ENCODE measurements around the gene MCC.

The MCC gene

GRCh38 chr5:113508756-113509155 is 20.5 kb upstream of the MCC start:
- no peak for DNase-seq (ENCODE audit: low read depth in 1 of 2, low spot score in 1 of 2)
- TF ChIP-seq REST (IDR thresholded peaks at IDR 0.05; ENCODE audit: insufficient replicate concordance, low read depth) (no peak), GABPA (IDR thresholded peaks at IDR 0.05; ENCODE audit: low read depth) (no peak), POLR2AphosphoS5 (IDR thresholded peaks at IDR 0.05; ENCODE audit: low read depth) (no peak), SPI1 (IDR thresholded peaks at IDR 0.05; ENCODE audit: borderline replicate concordance, low read depth) (no peak), CTCF (IDR thresholded peaks at IDR 0.05; ENCODE audit: insufficient read depth, low read length) (no peak)

DNA sequence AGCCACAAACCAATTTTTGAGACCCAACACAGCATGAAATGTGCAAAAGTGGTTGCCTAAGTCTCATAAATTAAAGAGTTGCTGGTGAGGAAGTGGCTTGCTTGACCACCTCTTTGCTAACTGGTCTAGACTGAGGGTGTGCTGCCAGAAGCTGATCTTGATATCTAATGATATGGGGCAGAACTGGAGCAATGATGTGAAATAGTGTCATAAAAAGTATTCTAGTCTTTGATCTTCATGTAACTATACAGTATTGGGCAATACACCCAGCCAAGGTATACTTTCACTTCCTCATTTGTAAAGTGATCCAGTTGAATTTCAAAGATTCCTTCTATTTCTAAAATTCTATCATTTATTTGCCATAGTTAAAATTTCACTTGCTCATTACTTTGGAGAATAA is 19.3 kb upstream of the MCC start:
- no peak for DNase-seq (ENCODE audit: low read depth in 1 of 2, low spot score in 1 of 2)
- no peaks in the 10 kb centered on the region for H3K27me3 ChIP-seq (ENCODE audit: insufficient read depth, poor library complexity, severe bottlenecking)
- no peak overlapping the region for H3K4me3 ChIP-seq (replicated peaks; ENCODE audit: insufficient read depth, low read length)
- no peak overlapping the region for H3K27ac ChIP-seq (replicated peaks)
- TF ChIP-seq REST (IDR thresholded peaks at IDR 0.05; ENCODE audit: insufficient replicate concordance, low read depth) (no peak), CTCF (IDR thresholded peaks at IDR 0.05; ENCODE audit: insufficient read depth, low read length) (no peak), SPI1 (IDR thresholded peaks at IDR 0.05; ENCODE audit: borderline replicate concordance, low read depth) (peak; percentile 53), GABPA (IDR thresholded peaks at IDR 0.05; ENCODE audit: low read depth) (no peak), POLR2AphosphoS5 (IDR thresholded peaks at IDR 0.05; ENCODE audit: low read depth) (no peak)

More at GRCh38 chr5:113508756-113509155, 20.5 kb upstream of the MCC start:
- no peak overlapping the region for H3K4me3 ChIP-seq (replicated peaks; ENCODE audit: insufficient read depth, low read length)
- H3K27ac ChIP-seq (replicated peaks) = no peak overlapping the region
- H3K27me3 ChIP-seq (ENCODE audit: insufficient read depth, poor library complexity, severe bottlenecking) = no peaks in the 10 kb centered on the region

- H3K27me3 ChIP-seq (ENCODE audit: insufficient read depth, poor library complexity, severe bottlenecking) = no peaks in the 10 kb centered on the region
- TF ChIP-seq POLR2AphosphoS5 (IDR thresholded peaks at IDR 0.05; ENCODE audit: low read depth) (no peak), SPI1 (IDR thresholded peaks at IDR 0.05; ENCODE audit: borderline replicate concordance, low read depth) (no peak), GABPA (IDR thresholded peaks at IDR 0.05; ENCODE audit: low read depth) (no peak), REST (IDR thresholded peaks at IDR 0.05; ENCODE audit: insufficient replicate concordance, low read depth) (no peak), CTCF (IDR thresholded peaks at IDR 0.05; ENCODE audit: insufficient read depth, low read length) (no peak)
- H3K4me3 ChIP-seq (replicated peaks; ENCODE audit: insufficient read depth, low read length) = no peak overlapping the region
- no peak for DNase-seq (ENCODE audit: low read depth in 1 of 2, low spot score in 1 of 2)
- no peak overlapping the region for H3K27ac ChIP-seq (replicated peaks)
These were observed 16.9 kb upstream of the MCC start for GRCh38 chr5:113505181-113505580.
